H1 (cell line): ENCODE data around the gene USP24.

Experiments used
- GABPA ChIP-seq: IDR thresholded peaks from 2 replicates; pipeline ENCODE4 v1.6.1; 2011; ENCODE audit warnings: mild to moderate bottlenecking, low read length, moderate library complexity, borderline replicate concordance; ENCODE audit not compliant: insufficient read depth
- JUND ChIP-seq: IDR thresholded peaks from 2 replicates; pipeline ENCODE4 v1.6.1; 2011; ENCODE audit warnings: mild to moderate bottlenecking, improper control_type of control experiment, low read length
- SIX5 ChIP-seq: IDR thresholded peaks from 2 replicates; pipeline ENCODE4 v1.6.1; 2011; ENCODE audit warnings: mild to moderate bottlenecking, low read depth, low read length
- TF ChIP-seq, protein P1 (sequence below), 3 experiments: IDR thresholded peaks; 1 replicate in 2 of 3; 2 replicates in 1 of 3; pipeline versions ENCODE4 v1.5.1 to v1.6.1; 2011; ENCODE audit warnings: low read length in 3 of 3, mild to moderate bottlenecking in 3 of 3, inconsistent platforms in 2 of 3, low read depth in 1 of 3, moderate library complexity in 1 of 3; ENCODE audit not compliant: insufficient read depth in 1 of 3; ENCODE audit errors: control extremely low read depth in 1 of 3

DNA sequence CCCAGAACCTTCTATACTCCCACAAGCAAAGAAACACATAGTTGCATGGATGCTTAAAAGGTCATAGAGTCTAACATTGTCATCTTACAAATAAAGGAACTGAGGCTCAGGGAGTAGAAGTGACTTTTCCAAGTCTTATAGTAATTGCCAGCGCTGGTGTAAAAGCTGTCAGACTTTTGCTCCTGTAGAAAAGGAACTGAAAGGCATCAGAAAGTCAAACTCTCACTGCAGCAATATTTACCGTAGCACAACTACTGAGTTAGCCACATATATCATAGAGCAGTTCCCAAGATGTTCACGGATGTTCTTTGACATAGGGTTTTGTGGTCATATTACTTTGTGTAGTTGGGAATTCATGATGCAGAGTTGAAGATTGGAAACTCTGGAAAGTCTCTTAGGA lies 16.6 kb upstream of the USP24 start:
- TF ChIP-seq JUND (no peak), SIX5 (no peak), GABPA (no peak)
- TF ChIP-seq, protein P1, sequence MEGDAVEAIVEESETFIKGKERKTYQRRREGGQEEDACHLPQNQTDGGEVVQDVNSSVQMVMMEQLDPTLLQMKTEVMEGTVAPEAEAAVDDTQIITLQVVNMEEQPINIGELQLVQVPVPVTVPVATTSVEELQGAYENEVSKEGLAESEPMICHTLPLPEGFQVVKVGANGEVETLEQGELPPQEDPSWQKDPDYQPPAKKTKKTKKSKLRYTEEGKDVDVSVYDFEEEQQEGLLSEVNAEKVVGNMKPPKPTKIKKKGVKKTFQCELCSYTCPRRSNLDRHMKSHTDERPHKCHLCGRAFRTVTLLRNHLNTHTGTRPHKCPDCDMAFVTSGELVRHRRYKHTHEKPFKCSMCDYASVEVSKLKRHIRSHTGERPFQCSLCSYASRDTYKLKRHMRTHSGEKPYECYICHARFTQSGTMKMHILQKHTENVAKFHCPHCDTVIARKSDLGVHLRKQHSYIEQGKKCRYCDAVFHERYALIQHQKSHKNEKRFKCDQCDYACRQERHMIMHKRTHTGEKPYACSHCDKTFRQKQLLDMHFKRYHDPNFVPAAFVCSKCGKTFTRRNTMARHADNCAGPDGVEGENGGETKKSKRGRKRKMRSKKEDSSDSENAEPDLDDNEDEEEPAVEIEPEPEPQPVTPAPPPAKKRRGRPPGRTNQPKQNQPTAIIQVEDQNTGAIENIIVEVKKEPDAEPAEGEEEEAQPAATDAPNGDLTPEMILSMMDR (IDR thresholded peaks at IDR 0.05; ENCODE audit: control extremely low read depth in 1 of 3, insufficient read depth in 1 of 3, low read depth in 1 of 3, low read length in 3 of 3), result no peak
